ENCODE data around the gene TFF1. TPM values are rescaled to one million over a fixed set of nuclear protein-coding genes. Genes with fewer than 3 reads are reported as not detected.

The TFF1 gene
- total RNA-seq, 1 donor from 2014 or later: not detected

GRCh38 chr21:42403611-42404231, 37.4 kb upstream of the TFF1 start, which contains the start of gene UBASH3A:
UBASH3A (plus strand) TSS chr21:42403902; CDS start chr21:42403946, 44 bp downstream.
- H3K4me3 ChIP-seq (ENCODE audit: low read depth, low read length): no peak within 1 kb of the TSS
- DNase-seq (ENCODE audit: low read depth): no peak
- H3K27me3 ChIP-seq (ENCODE audit: control insufficient read depth, insufficient read depth, low read length): no peaks in the 10 kb centered on the region
- no peaks in the 10 kb centered on the region for H3K36me3 ChIP-seq (ENCODE audit: control insufficient read depth, insufficient read depth, low read length)
- TF ChIP-seq, protein P1, sequence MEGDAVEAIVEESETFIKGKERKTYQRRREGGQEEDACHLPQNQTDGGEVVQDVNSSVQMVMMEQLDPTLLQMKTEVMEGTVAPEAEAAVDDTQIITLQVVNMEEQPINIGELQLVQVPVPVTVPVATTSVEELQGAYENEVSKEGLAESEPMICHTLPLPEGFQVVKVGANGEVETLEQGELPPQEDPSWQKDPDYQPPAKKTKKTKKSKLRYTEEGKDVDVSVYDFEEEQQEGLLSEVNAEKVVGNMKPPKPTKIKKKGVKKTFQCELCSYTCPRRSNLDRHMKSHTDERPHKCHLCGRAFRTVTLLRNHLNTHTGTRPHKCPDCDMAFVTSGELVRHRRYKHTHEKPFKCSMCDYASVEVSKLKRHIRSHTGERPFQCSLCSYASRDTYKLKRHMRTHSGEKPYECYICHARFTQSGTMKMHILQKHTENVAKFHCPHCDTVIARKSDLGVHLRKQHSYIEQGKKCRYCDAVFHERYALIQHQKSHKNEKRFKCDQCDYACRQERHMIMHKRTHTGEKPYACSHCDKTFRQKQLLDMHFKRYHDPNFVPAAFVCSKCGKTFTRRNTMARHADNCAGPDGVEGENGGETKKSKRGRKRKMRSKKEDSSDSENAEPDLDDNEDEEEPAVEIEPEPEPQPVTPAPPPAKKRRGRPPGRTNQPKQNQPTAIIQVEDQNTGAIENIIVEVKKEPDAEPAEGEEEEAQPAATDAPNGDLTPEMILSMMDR (IDR thresholded peaks at IDR 0.05; ENCODE audit: insufficient read depth, low read length, poor library complexity, severe bottlenecking): no peak

- no peaks in the 10 kb centered on the region for H3K36me3 ChIP-seq (ENCODE audit: control insufficient read depth, insufficient read depth, low read length)
- H3K4me3 ChIP-seq (ENCODE audit: low read depth, low read length): no peak overlapping the region
- H3K27me3 ChIP-seq (ENCODE audit: control insufficient read depth, insufficient read depth, low read length): no peaks in the 10 kb centered on the region
- TF ChIP-seq, protein P1 (IDR thresholded peaks at IDR 0.05; ENCODE audit: insufficient read depth, low read length, poor library complexity, severe bottlenecking): no peak
- no peak for DNase-seq (ENCODE audit: low read depth)
These were observed 35.5 kb upstream of the TFF1 start for GRCh38 chr21:42401820-42402251.

DNA sequence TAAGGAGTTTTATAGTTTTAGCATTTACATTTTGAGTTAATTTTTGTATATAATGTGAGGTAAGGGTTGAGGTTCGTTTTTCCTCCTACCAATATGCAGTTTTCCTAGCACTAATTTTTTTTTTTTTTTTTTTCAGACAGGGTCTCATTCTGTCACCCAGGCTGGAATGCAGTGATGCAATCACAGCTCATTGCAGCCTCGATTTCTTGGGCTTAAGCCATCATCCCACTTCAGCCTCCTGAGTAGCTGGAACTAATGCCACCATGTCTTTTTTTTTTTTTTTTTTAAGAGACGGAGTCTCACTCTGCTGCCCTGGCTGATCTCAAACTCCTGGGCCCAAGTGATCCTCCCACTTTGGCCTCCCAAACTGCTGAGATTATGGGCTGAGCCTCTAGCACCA, 34.8 kb upstream of the TFF1 start:
- H3K4me3 ChIP-seq (ENCODE audit: low read depth, low read length): no peak overlapping the region
- no peak for DNase-seq (ENCODE audit: low read depth)
- TF ChIP-seq, protein P1 (IDR thresholded peaks at IDR 0.05; ENCODE audit: insufficient read depth, low read length, poor library complexity, severe bottlenecking): no peak
- H3K27me3 ChIP-seq (ENCODE audit: control insufficient read depth, insufficient read depth, low read length): no peaks in the 10 kb centered on the region
- H3K36me3 ChIP-seq (ENCODE audit: control insufficient read depth, insufficient read depth, low read length): no peaks in the 10 kb centered on the region

- Histone ChIP-seq H3K27me3 (ENCODE audit: control insufficient read depth, insufficient read depth, low read length) (no peaks in the 10 kb centered on the region), H3K4me3 (ENCODE audit: low read depth, low read length) (no peak overlapping the region), H3K36me3 (ENCODE audit: control insufficient read depth, insufficient read depth, low read length) (no peaks in the 10 kb centered on the region)
- TF ChIP-seq, protein P1 (IDR thresholded peaks at IDR 0.05; ENCODE audit: insufficient read depth, low read length, poor library complexity, severe bottlenecking): no peak
- DNase-seq (ENCODE audit: low read depth): no peak
These were observed 34.2 kb upstream of the TFF1 start for GRCh38 chr21:42400525-42400924.

- Histone ChIP-seq H3K27me3 (ENCODE audit: control insufficient read depth, insufficient read depth, low read length) (no peaks in the 10 kb centered on the region), H3K36me3 (ENCODE audit: control insufficient read depth, insufficient read depth, low read length) (no peaks in the 10 kb centered on the region), H3K4me3 (ENCODE audit: low read depth, low read length) (no peak overlapping the region)
- no peak for DNase-seq (ENCODE audit: low read depth)
- TF ChIP-seq, protein P1 (IDR thresholded peaks at IDR 0.05; ENCODE audit: insufficient read depth, low read length, poor library complexity, severe bottlenecking): no peak
These were observed 32.2 kb upstream of the TFF1 start for GRCh38 chr21:42398436-42399028.

Data from kidney epithelial cell (primary cell).